GM12878 (cell line): ENCODE data around the gene CSF3. TPM values are rescaled to one million over a fixed set of nuclear protein-coding genes. Genes with fewer than 3 reads are reported as not detected.

Source experiments
- ATAC-seq: fragments of 200-7000 bp; cut with Tn5 transposase; 3 replicates; pipeline ENCODE4 v1.9.1; 2020; ENCODE audit warnings: mild to moderate bottlenecking, moderate library complexity
- BruUV-seq: library from RNA; stranded (reverse); fragments of 400-500 nt; replicated peaks from 2 replicates; lab custom pipeline; 2021; lab: Mats Ljungman, UMichigan
- CTCF ChIA-PET: fragments of 300-600 bp; sonication (Branson Sonifier 250); formaldehyde crosslinking; extraction: SDS; loops from one replicate; lab custom pipeline; 2021; ENCODE audit warnings: inconsistent platforms; lab: Yijun Ruan, JAX
- POLR2A ChIA-PET: fragments of 350-600 bp; formaldehyde crosslinking; extraction: SDS; loops from one replicate; lab custom pipeline; 2021; ENCODE audit warnings: inconsistent platforms; lab: Charles Lee
- RAD21 ChIA-PET: fragments of 300-600 bp; sonication (Branson Sonifier 250); formaldehyde crosslinking; loops from one replicate; lab custom pipeline; 2023; ENCODE audit warnings: antibody characterized with exemption; ENCODE audit not compliant: unreplicated experiment; lab: Charles Lee
- SMC1A ChIA-PET: fragments of 300-600 bp; sonication (Branson Sonifier 250); formaldehyde crosslinking; loops from one replicate; lab custom pipeline; 2023; ENCODE audit not compliant: unreplicated experiment, uncharacterized antibody; lab: Charles Lee
- DNase-seq: peaks from one replicate; pipeline ENCODE4 v3.0.0-alpha.2; 2011; ENCODE audit warnings: low read depth, low spot score
- FAIRE-seq: peaks from 3 replicates; lab custom pipeline; 2011; peaks lifted over from hg19 to GRCh38; lab: Jason Lieb, UNC
- H2AFZ ChIP-seq: 2 replicates; pipeline ENCODE4 v1.6.0; 2011; ENCODE audit warnings: low read depth, low read length, control low read depth; ENCODE audit not compliant: control insufficient read depth
- H3K27ac ChIP-seq: 2 replicates; pipeline ENCODE4 v1.5.1; 2011; ENCODE audit warnings: control low read depth; ENCODE audit not compliant: control insufficient read depth, insufficient read depth
- H3K27me3 ChIP-seq, 2 experiments: replicated peaks in 1 of 2; 2 replicates each; pipeline versions ENCODE4 v1.6.0 to v1.6.1; 2011; ENCODE audit warnings: low read length in 1 of 2; ENCODE audit not compliant: control insufficient read depth in 2 of 2, insufficient read depth in 2 of 2
- H3K36me3 ChIP-seq, 2 experiments: 2 replicates each; pipeline ENCODE4 v1.5.1; 2011; ENCODE audit warnings: low read length in 1 of 2; ENCODE audit not compliant: control insufficient read depth in 2 of 2, insufficient read depth in 2 of 2
- H3K4me1 ChIP-seq: 2 replicates; pipeline ENCODE4 v1.6.1; 2011; ENCODE audit warnings: mild to moderate bottlenecking, low read length, moderate library complexity, mixed read lengths; ENCODE audit not compliant: control insufficient read depth, insufficient read depth
- H3K4me2 ChIP-seq: 2 replicates; pipeline ENCODE4 v1.6.0; 2011; ENCODE audit warnings: control low read depth; ENCODE audit not compliant: control insufficient read depth, insufficient read depth
- H3K4me3 ChIP-seq: fragments of 200-600 bp; sonication (generic); 2 replicates; pipeline ENCODE4 v1.5.1; 2016
- H3K79me2 ChIP-seq: 2 replicates; pipeline ENCODE4 v1.6.0; 2011; ENCODE audit warnings: low read length; ENCODE audit not compliant: control insufficient read depth, insufficient read depth
- H3K9ac ChIP-seq: 2 replicates; pipeline ENCODE4 v1.8.0; 2011; ENCODE audit warnings: low read length, control low read depth, mixed read lengths; ENCODE audit not compliant: control insufficient read depth, insufficient read depth
- H3K9me3 ChIP-seq: replicated peaks from 3 replicates; pipeline ENCODE4 v1.5.1; 2011; ENCODE audit warnings: mild to moderate bottlenecking, low read length; ENCODE audit not compliant: control insufficient read depth, insufficient read depth
- H4K20me1 ChIP-seq: 2 replicates; pipeline ENCODE4 v1.6.0; 2011; ENCODE audit not compliant: control insufficient read depth, insufficient read depth
- BHLHE40 ChIP-seq, 2 experiments: fragments of 450-650 bp in 1 of 2; IDR thresholded peaks; 2 replicates each; pipeline ENCODE4 v1.6.1; 2011 to 2017; ENCODE audit warnings: low read depth in 2 of 2, borderline replicate concordance in 1 of 2, improper control_type of control experiment in 1 of 2, low read length in 1 of 2, mild to moderate bottlenecking in 1 of 2
- CHD2 ChIP-seq: IDR thresholded peaks from 2 replicates; pipeline ENCODE4 v1.6.1; 2011; ENCODE audit warnings: low read depth, low read length, improper control_type of control experiment, borderline replicate concordance
- LARP7 ChIP-seq: fragments of 450-650 bp; IDR thresholded peaks from 2 replicates; pipeline ENCODE4 v1.6.1; 2017; ENCODE audit warnings: mild to moderate bottlenecking
- NR2C2 ChIP-seq: IDR thresholded peaks from 2 replicates; pipeline ENCODE4 v1.6.1; 2011; ENCODE audit warnings: borderline replicate concordance, low read depth; ENCODE audit not compliant: control insufficient read depth, insufficient read length
- NR2F1 ChIP-seq: fragments of 450-650 bp; conservative IDR thresholded peaks from 2 replicates; pipeline ENCODE4 v1.6.1; 2017; ENCODE audit warnings: mild to moderate bottlenecking
- NRF1 ChIP-seq: conservative IDR thresholded peaks from 2 replicates; pipeline ENCODE4 v1.6.1; 2011; ENCODE audit warnings: mild to moderate bottlenecking, low read depth, low read length, improper control_type of control experiment
- RAD21 ChIP-seq: IDR thresholded peaks from 2 replicates; pipeline ENCODE4 v1.6.1; 2011; ENCODE audit warnings: mild to moderate bottlenecking, low read depth, low read length, moderate library complexity; ENCODE audit not compliant: insufficient read depth
- SREBF2 ChIP-seq: IDR thresholded peaks from 2 replicates; pipeline ENCODE4 v1.6.1; 2012; ENCODE audit warnings: mild to moderate bottlenecking, low read length
- STAT3 ChIP-seq: IDR thresholded peaks from 2 replicates; pipeline ENCODE4 v1.6.1; 2011; ENCODE audit warnings: low read depth, low read length, improper control_type of control experiment
- ZNF622 ChIP-seq: fragments of 450-650 bp; IDR thresholded peaks from 2 replicates; pipeline ENCODE4 v1.6.1; 2017; ENCODE audit warnings: mild to moderate bottlenecking, inconsistent platforms
- WGBS: methylation state at CpG from one replicate; pipeline ENCODE4 v1.1.6; 2016; ENCODE audit warnings: low lambda C conversion rate; ENCODE audit not compliant: insufficient replicate concordance, insufficient coverage; ENCODE audit errors: missing lambda C conversion rate; 5-methylcytosine and 5-hydroxymethylcytosine counted together
- in situ Hi-C: fragments of 300-500 bp; cut with MboI; formaldehyde crosslinking; loops from 9 replicates; pipeline ENCODE4 v1.14.3; 2018; ENCODE audit warnings: mixed read lengths
- intact Hi-C: fragments of 100-400 bp; cut with micrococcal nuclease; formaldehyde crosslinking; loops from one replicate; pipeline ENCODE4 v1.14.2; 2022; ENCODE audit not compliant: unreplicated experiment
- polyA plus RNA-seq, 11 experiments: library from polyadenylated mRNA; depleted of rRNA in 4 of 11; unstranded in 6 of 11; stranded (reverse) in 5 of 11; fragments of >200 nt; fragmentation: Nextera tagmentation in 4 of 11; fragmentation: Illumina TruSeq in 1 of 11; extraction: Ambion mirVana in 4 of 11; extraction: Trizol in 1 of 11; gene quantifications; 1 replicate in 1 of 11; 2 replicates in 10 of 11; pipeline versions ENCODE4 v1.2.1 to v1.2.3, GENCODE V29; 2011 to 2016; ENCODE audit warnings: inconsistent platforms in 2 of 11, missing spikeins in 2 of 11, low read depth in 1 of 11
- total RNA-seq, 4 experiments: library from RNA; depleted of rRNA in 3 of 4; stranded (reverse); fragments of >200 nt in 3 of 4; fragmentation: Illumina TruSeq in 1 of 4; extraction: Trizol in 1 of 4; gene quantifications; 2 replicates each; pipeline versions ENCODE4 v1.2.1 to v1.2.3, GENCODE V29; 2013 to 2021
- TF ChIP-seq, protein P1 (sequence below): fragments of 450-650 bp; IDR thresholded peaks from 2 replicates; pipeline ENCODE4 v1.6.1; 2016; ENCODE audit warnings: mild to moderate bottlenecking, moderate library complexity, borderline replicate concordance
- TF ChIP-seq, protein P2 (sequence below): fragments of 450-650 bp; conservative IDR thresholded peaks from 2 replicates; pipeline ENCODE4 v1.6.1; 2017; ENCODE audit warnings: mild to moderate bottlenecking, moderate library complexity
- TF ChIP-seq, protein P3 (sequence below), 3 experiments: IDR thresholded peaks in 2 of 3; conservative IDR thresholded peaks in 1 of 3; 2 replicates each; pipeline ENCODE4 v1.5.1; 2011; ENCODE audit warnings: low read depth in 3 of 3, low read length in 3 of 3, mild to moderate bottlenecking in 3 of 3, control low read depth in 2 of 3, moderate library complexity in 2 of 3, inconsistent platforms in 1 of 3, mixed read lengths in 1 of 3; ENCODE audit not compliant: control insufficient read depth in 2 of 3, insufficient read depth in 1 of 3; ENCODE audit errors: extremely low read depth in 1 of 3

The CSF3 gene
- total and polyA plus RNA-seq, 10 of the 15 experiments (the other 5 are each of a cell fraction or from before 2014, with no cell fraction given): 0.09 to 0.28 (median 0.12) TPM; not detected in 5

DNA sequence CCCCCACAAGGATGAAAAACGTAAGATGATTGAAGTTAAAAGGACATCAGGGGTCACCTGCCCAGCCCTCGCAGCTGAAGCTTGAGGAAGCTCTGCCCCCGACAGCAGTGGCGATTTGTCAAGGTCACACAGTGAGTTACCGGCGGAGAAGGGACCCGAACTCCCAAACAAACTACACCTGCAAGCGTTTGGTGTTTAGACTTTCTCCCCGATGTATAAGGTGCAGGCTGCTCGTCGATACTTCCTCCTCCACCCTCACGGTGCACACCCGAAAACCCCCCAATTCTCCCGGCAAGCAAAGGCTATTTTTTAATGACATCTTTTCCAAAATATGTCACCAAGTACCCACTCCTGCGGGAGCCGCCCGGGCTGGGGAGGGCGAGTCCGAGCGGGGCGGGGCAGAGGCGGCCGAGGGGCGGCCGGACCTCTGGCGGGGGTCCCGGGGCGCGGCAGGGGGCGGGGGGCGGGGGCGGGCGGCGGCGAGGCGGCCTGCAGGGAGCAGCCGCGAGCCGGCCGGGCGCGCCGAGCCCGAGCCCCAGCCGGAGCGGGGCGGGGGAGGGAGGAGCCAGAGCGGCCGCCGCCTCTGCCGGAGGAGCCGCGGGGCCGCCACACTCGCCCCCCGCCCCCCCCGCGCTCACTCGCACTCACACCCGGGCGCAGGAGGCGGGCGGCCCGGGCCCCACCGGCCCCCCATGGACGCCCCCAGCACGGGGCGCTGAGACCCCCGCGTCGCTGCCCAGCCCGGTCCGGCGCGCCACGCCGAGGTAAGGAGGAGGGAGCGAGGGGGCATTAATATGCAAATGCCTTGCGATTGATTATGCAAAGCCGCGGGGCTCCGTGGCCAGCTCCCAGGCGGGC lies 47.3 kb downstream of the CSF3 start, which contains the start of gene THRA:
THRA (plus strand) TSS at position 637 of the 858 bp plus-strand sequence. CDS start 11,524 bp downstream, outside the sequence.
- Histone ChIP-seq H3K27ac (no peak within 1 kb of the TSS), H3K9ac (peak within 1 kb of the TSS; percentile 40; the same call in 1 of the 2 replicates), H3K4me2 (peak within 1 kb of the TSS; percentile 98), H3K9me3 (no peaks in the 10 kb centered on the region), H3K4me3 (peak within 1 kb of the TSS; percentile 93), H3K79me2 (no peaks in the 10 kb centered on the region), H3K4me1 (peaks cover 5% of the 10 kb centered on the region), H3K36me3 (no peaks in the 10 kb centered on the region), H4K20me1 (no peaks in the 10 kb centered on the region), H2AFZ (peak within 1 kb of the TSS; percentile 88), H3K27me3 (peaks cover 10 to 11% of the 10 kb centered on the region in 2 experiments; a peak in 3 of 4 replicates)
- BruUV-seq: no TSS peak
- RAD21 ChIA-PET: interaction anchor here (1.0 to 5.1 kb wide), 6 partner anchors 12 to 50 kb away, joined by 3 to 42 read pairs (median 6); no protein-coding TSS in a partner anchor
- POLR2A ChIA-PET: interaction anchor here (3.4 kb wide), 1 partner anchor 8 kb away, joined by 14 read pairs; the partner anchor contains the start of gene MED24
- in situ Hi-C loops: no loop called here
- intact Hi-C loops: loop anchor here (10.0 kb wide), 1 partner anchor 102 kb away; no protein-coding TSS in a partner anchor
- ATAC-seq: peak; percentile 89
- WGBS: under 1% methylated on average over 57 of the region's 83 CpGs
- SMC1A ChIA-PET: interaction anchor here (0.7 to 4.4 kb wide), 10 partner anchors 8 to 106 kb away, joined by 3 to 19 read pairs (median 4); partner anchors contain the start of gene MED24
- CTCF ChIA-PET: interaction anchor here (0.8 to 15.2 kb wide), 13 partner anchors 8 to 106 kb away, joined by 3 to 142 read pairs (median 5); partner anchors contain the start of genes CSF3 and MED24
- no peak for FAIRE-seq
- DNase-seq: no peak
- TF ChIP-seq LARP7: peak; percentile 57; the same call in 1 of the 2 replicates
- TF ChIP-seq, protein P1, sequence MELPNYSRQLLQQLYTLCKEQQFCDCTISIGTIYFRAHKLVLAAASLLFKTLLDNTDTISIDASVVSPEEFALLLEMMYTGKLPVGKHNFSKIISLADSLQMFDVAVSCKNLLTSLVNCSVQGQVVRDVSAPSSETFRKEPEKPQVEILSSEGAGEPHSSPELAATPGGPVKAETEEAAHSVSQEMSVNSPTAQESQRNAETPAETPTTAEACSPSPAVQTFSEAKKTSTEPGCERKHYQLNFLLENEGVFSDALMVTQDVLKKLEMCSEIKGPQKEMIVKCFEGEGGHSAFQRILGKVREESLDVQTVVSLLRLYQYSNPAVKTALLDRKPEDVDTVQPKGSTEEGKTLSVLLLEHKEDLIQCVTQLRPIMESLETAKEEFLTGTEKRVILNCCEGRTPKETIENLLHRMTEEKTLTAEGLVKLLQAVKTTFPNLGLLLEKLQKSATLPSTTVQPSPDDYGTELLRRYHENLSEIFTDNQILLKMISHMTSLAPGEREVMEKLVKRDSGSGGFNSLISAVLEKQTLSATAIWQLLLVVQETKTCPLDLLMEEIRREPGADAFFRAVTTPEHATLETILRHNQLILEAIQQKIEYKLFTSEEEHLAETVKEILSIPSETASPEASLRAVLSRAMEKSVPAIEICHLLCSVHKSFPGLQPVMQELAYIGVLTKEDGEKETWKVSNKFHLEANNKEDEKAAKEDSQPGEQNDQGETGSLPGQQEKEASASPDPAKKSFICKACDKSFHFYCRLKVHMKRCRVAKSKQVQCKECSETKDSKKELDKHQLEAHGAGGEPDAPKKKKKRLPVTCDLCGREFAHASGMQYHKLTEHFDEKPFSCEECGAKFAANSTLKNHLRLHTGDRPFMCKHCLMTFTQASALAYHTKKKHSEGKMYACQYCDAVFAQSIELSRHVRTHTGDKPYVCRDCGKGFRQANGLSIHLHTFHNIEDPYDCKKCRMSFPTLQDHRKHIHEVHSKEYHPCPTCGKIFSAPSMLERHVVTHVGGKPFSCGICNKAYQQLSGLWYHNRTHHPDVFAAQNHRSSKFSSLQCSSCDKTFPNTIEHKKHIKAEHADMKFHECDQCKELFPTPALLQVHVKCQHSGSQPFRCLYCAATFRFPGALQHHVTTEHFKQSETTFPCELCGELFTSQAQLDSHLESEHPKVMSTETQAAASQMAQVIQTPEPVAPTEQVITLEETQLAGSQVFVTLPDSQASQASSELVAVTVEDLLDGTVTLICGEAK: no peak
- TF ChIP-seq RAD21: no peak
- TF ChIP-seq, protein P2, sequence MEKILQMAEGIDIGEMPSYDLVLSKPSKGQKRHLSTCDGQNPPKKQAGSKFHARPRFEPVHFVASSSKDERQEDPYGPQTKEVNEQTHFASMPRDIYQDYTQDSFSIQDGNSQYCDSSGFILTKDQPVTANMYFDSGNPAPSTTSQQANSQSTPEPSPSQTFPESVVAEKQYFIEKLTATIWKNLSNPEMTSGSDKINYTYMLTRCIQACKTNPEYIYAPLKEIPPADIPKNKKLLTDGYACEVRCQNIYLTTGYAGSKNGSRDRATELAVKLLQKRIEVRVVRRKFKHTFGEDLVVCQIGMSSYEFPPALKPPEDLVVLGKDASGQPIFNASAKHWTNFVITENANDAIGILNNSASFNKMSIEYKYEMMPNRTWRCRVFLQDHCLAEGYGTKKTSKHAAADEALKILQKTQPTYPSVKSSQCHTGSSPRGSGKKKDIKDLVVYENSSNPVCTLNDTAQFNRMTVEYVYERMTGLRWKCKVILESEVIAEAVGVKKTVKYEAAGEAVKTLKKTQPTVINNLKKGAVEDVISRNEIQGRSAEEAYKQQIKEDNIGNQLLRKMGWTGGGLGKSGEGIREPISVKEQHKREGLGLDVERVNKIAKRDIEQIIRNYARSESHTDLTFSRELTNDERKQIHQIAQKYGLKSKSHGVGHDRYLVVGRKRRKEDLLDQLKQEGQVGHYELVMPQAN: 0 out of 2 replicates have a peak, but pooled peaks have one; percentile 38
- TF ChIP-seq BHLHE40 (IDR thresholded peaks at IDR 0.05; ENCODE audit: borderline replicate concordance in 1 of 2, low read depth in 2 of 2, low read length in 1 of 2): 0 out of 4 replicates have a peak, but pooled peaks of 1 of the 2 experiments have one; percentile 27
- peak; percentile 32; the same call in 1 of the 2 replicates for TF ChIP-seq CHD2
- no peak for TF ChIP-seq NRF1
- TF ChIP-seq NR2C2: no peak
- no peak for TF ChIP-seq ZNF622
- TF ChIP-seq NR2F1: no peak
- TF ChIP-seq SREBF2: no peak
- TF ChIP-seq, protein P3, sequence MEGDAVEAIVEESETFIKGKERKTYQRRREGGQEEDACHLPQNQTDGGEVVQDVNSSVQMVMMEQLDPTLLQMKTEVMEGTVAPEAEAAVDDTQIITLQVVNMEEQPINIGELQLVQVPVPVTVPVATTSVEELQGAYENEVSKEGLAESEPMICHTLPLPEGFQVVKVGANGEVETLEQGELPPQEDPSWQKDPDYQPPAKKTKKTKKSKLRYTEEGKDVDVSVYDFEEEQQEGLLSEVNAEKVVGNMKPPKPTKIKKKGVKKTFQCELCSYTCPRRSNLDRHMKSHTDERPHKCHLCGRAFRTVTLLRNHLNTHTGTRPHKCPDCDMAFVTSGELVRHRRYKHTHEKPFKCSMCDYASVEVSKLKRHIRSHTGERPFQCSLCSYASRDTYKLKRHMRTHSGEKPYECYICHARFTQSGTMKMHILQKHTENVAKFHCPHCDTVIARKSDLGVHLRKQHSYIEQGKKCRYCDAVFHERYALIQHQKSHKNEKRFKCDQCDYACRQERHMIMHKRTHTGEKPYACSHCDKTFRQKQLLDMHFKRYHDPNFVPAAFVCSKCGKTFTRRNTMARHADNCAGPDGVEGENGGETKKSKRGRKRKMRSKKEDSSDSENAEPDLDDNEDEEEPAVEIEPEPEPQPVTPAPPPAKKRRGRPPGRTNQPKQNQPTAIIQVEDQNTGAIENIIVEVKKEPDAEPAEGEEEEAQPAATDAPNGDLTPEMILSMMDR (IDR thresholded peaks at IDR 0.05 in 2 of 3, conservative IDR thresholded peaks at IDR 0.05 in 1 of 3; ENCODE audit: control insufficient read depth in 2 of 3, extremely low read depth in 1 of 3, insufficient read depth in 1 of 3, low read depth in 3 of 3, low read length in 3 of 3): peak in 1 of 3 experiments; percentile 27; a peak in 2 of 6 replicates
- no peak for TF ChIP-seq STAT3
